ENCODE data around the gene FAM163B.

GRCh38 chr9:133601746-133602145 lies 7.4 kb downstream of the FAM163B start:
- TF ChIP-seq CTCF (IDR thresholded peaks at IDR 0.05) (no peak), POLR2A (IDR thresholded peaks at IDR 0.05) (no peak)
